ENCODE data around the gene NPR1.

DNA sequence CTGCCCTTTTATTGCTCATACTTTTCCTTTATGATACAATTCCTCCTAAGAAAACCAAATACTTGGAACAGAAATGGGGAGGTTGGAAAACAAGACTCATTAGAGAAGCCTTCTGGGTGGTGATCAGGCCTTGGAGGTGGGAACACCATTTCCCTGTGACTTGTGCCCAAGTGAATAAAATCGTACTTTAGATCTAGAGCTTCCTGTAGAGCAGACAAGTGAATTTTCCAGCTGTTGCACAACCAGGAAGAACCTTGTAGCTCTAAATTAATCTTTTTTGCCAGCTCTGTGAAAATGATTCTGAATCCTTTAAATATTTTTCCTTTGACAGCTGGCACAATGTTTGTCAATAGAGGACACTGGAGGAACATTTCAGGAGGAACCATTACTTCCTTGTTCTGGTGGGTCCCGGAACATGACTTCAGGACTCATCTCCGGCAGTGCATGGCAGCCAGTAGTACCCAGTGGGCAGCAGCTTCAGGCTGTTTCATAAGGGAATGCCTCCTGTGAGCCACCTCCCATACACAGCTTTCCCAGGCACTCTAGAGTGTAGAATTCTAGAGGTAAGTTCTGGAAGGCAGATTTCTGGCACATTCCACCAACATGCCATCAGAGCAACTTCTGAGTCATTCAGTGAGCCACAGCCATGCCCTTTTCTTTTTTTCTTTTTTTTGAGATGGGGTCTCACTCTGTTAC is 25.5 kb upstream of the NPR1 start:
- TF ChIP-seq POLR2AphosphoS5 (IDR thresholded peaks at IDR 0.05; ENCODE audit: borderline replicate concordance, low read depth, low read length) = no peak
- TF ChIP-seq EZH2 (IDR thresholded peaks at IDR 0.05) = no peak
- no peak for TF ChIP-seq FOXP2 (optimal IDR thresholded peaks at IDR 0.05; ENCODE audit: control extremely low read depth, extremely low read length, insufficient read depth)

Measured in SK-N-MC (cell line).